ENCODE data around the gene SLC36A1. TPM values are rescaled to one million over a fixed set of nuclear protein-coding genes. Genes with fewer than 3 reads are reported as not detected.
A peak's percentile ranks its signal among the peaks of the same experiment; 100 is the strongest.

SLC36A1 gene
- total RNA-seq, 1 experiment from 2014 or later: 10.4 TPM

GRCh38 chr5:151451626-151452520, 4.5 kb downstream of the SLC36A1 start:
- CTCF ChIA-PET: interaction anchor here (0.6 to 12.7 kb wide), 9 partner anchors 8 to 1061 kb away, joined by 3 to 170 read pairs (median 3); no protein-coding TSS in a partner anchor
- intact Hi-C loops (cut with micrococcal nuclease): no loop called here
- no peak for TF ChIP-seq CTCF (IDR thresholded peaks at IDR 0.05; ENCODE audit: unreplicated experiment)
- BruUV-seq (replicated peaks): no TSS peak
- POLR2A ChIA-PET: no interaction called here
- peak; percentile 41 for DNase-seq (ENCODE audit: unreplicated experiment)
- Mint-ChIP-seq H3K27me3 (ENCODE audit: insufficient read depth, unreplicated experiment) (no peaks in the 10 kb centered on the region), H3K27ac (ENCODE audit: low read depth, unreplicated experiment) (no peak overlapping the region), H3K9me3 (ENCODE audit: unreplicated experiment) (no peaks in the 10 kb centered on the region), H3K36me3 (ENCODE audit: insufficient read depth, unreplicated experiment) (peaks cover 6% of the 10 kb centered on the region), H3K4me1 (ENCODE audit: insufficient read depth, unreplicated experiment) (peaks cover 24% of the 10 kb centered on the region), H3K4me3 (ENCODE audit: unreplicated experiment) (no peak overlapping the region)

DNA sequence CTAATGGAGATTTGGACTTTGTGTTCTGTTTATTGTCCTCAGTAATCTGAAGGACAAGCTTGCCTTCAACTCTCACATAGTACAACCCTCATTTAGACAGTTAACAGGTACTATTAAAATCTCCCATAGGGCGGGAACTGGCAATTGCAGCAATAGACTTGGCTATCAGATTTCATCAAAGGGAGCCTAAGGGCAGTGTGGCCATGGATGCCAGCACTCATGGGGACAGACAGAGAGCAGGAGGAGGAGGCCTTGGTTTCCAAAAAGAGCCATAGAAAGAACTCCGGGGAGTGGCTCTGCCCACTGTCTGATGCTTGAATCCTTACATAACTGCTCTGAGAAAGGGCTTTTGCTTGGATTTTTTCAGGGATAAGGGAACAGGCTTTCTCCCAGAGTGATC, 6.8 kb downstream of the SLC36A1 start:
- no peaks in the 10 kb centered on the region for H3K27me3 Mint-ChIP-seq (ENCODE audit: insufficient read depth, unreplicated experiment)
- H3K9me3 Mint-ChIP-seq (ENCODE audit: unreplicated experiment): no peaks in the 10 kb centered on the region
- no peak for TF ChIP-seq CTCF (IDR thresholded peaks at IDR 0.05; ENCODE audit: unreplicated experiment)
- CTCF ChIA-PET: interaction anchor here (0.6 to 0.7 kb wide), 2 partner anchors 33 to 400 kb away, joined by 3 read pairs; no protein-coding TSS in a partner anchor
- H3K27ac Mint-ChIP-seq (ENCODE audit: low read depth, unreplicated experiment): no peak overlapping the region
- no peak overlapping the region for H3K4me3 Mint-ChIP-seq (ENCODE audit: unreplicated experiment)
- DNase-seq (ENCODE audit: unreplicated experiment): peak; percentile 50
- H3K4me1 Mint-ChIP-seq (ENCODE audit: insufficient read depth, unreplicated experiment): peaks cover 13% of the 10 kb centered on the region
- H3K36me3 Mint-ChIP-seq (ENCODE audit: insufficient read depth, unreplicated experiment): peaks cover 6% of the 10 kb centered on the region
- POLR2A ChIA-PET: no interaction called here
- BruUV-seq (replicated peaks): no TSS peak
- intact Hi-C loops (cut with micrococcal nuclease): no loop called here

- Mint-ChIP-seq H3K4me1 (ENCODE audit: insufficient read depth, unreplicated experiment) (peaks cover 5% of the 10 kb centered on the region), H3K27ac (ENCODE audit: low read depth, unreplicated experiment) (no peak overlapping the region), H3K9me3 (ENCODE audit: unreplicated experiment) (no peaks in the 10 kb centered on the region), H3K4me3 (ENCODE audit: unreplicated experiment) (no peak overlapping the region), H3K27me3 (ENCODE audit: insufficient read depth, unreplicated experiment) (no peaks in the 10 kb centered on the region), H3K36me3 (ENCODE audit: insufficient read depth, unreplicated experiment) (peaks cover 6% of the 10 kb centered on the region)
- BruUV-seq (replicated peaks): no TSS peak
- ChIA-PET CTCF (interaction anchor here (1.0 to 2.2 kb wide), 3 partner anchors 68 to 204 kb away, joined by 3 to 13 read pairs (median 3); no protein-coding TSS in a partner anchor), POLR2A (no interaction called here)
- intact Hi-C loops (cut with micrococcal nuclease): no loop called here
- DNase-seq (ENCODE audit: unreplicated experiment): no peak
- no peak for TF ChIP-seq CTCF (IDR thresholded peaks at IDR 0.05; ENCODE audit: unreplicated experiment)
Observed at GRCh38 chr5:151454889-151455288, 7.5 kb downstream of the SLC36A1 start.

DNA sequence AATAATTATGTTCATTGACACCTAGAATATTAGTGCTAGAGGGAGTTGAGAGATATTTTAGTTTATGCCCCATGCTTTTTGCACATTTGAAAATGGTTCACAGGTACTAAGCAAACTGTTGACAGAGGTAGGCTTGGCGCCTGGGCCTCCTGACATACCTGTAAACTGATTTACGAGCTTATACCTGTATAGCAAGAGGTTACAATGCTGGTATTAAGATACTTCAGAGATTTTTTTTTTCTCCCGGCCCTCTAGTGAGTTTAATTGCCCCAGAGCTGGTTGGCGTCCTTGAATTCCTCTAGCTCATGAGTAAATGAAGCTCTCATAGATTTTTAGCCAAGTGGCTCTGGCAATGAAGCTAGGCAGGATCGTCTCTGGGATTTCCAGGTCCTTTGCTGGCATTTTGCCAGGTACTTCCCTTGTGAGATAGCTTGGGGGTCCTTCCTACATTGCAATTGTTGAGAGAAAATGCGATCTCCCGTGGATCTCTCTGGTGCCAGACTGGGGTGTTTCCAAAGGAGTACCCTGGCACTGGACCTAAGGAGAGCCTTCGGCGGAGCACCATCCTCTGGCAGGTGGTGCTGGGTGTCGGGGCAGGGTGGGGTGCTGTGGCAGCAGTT, 9.0 kb downstream of the SLC36A1 start:
- no peaks in the 10 kb centered on the region for H3K27me3 Mint-ChIP-seq (ENCODE audit: insufficient read depth, unreplicated experiment)
- CTCF ChIA-PET: interaction anchor here (0.6 to 5.5 kb wide), 6 partner anchors 10 to 203 kb away, joined by 3 to 58 read pairs (median 10); partner anchors contain the start of gene SLC36A1
- POLR2A ChIA-PET: interaction anchor here (1.9 kb wide), 1 partner anchor 9 kb away, joined by 4 read pairs; the partner anchor contains the start of gene SLC36A1

More for the DNA sequence above, 9.0 kb downstream of the SLC36A1 start:
- no peak for TF ChIP-seq CTCF (IDR thresholded peaks at IDR 0.05; ENCODE audit: unreplicated experiment)
- intact Hi-C loops (cut with micrococcal nuclease): no loop called here
- Mint-ChIP-seq H3K27ac (ENCODE audit: low read depth, unreplicated experiment) (no peak overlapping the region), H3K9me3 (ENCODE audit: unreplicated experiment) (no peaks in the 10 kb centered on the region), H3K4me1 (ENCODE audit: insufficient read depth, unreplicated experiment) (peaks cover 5% of the 10 kb centered on the region), H3K4me3 (ENCODE audit: unreplicated experiment) (no peak overlapping the region), H3K36me3 (ENCODE audit: insufficient read depth, unreplicated experiment) (peaks cover 6% of the 10 kb centered on the region)
- no peak for DNase-seq (ENCODE audit: unreplicated experiment)
- BruUV-seq (replicated peaks): no TSS peak
